Loucy (cell line): ENCODE measurements around the gene LRRC71.

ENCODE experiments used
- CTCF ChIP-seq: fragments of 200-600 bp; sonication (generic); conservative IDR thresholded peaks from 2 replicates; pipeline ENCODE4 v1.5.1; 2014; ENCODE audit warnings: mild to moderate bottlenecking, antibody characterized with exemption, low read length
- EZH2phosphoT487 ChIP-seq: fragments of 200-600 bp; IDR thresholded peaks from 2 replicates; pipeline ENCODE4 v1.6.1; 2018; ENCODE audit warnings: antibody characterized with exemption, mild to moderate bottlenecking, moderate library complexity, borderline replicate concordance

- TF ChIP-seq CTCF (no peak), EZH2phosphoT487 (no peak)
These were observed 33.7 kb upstream of the LRRC71 start for GRCh38 chr1:156886583-156887281.
